SU-DHL-6 (cell line): ENCODE measurements around the gene TNS3.

ENCODE experiments used
- H2AFZ ChIP-seq: fragments of 200-600 bp; sonication (generic); 2 replicates; pipeline ENCODE4 v1.6.1; 2014; ENCODE audit warnings: low read depth, mild to moderate bottlenecking, moderate library complexity, mixed read lengths, antibody characterized with exemption, low read length; ENCODE audit not compliant: severe bottlenecking
- H3F3A ChIP-seq: fragments of 200-600 bp; shearing (Covaris generic); 2 replicates; pipeline ENCODE4 v1.6.0; 2016; ENCODE audit warnings: antibody characterized with exemption, mild to moderate bottlenecking; ENCODE audit not compliant: insufficient read depth
- H3K27ac ChIP-seq: fragments of 200-600 bp; sonication (generic); 2 replicates; pipeline ENCODE4 v1.5.1; 2016; ENCODE audit warnings: low read depth, mild to moderate bottlenecking, low read length, moderate library complexity, mixed read lengths
- H3K27me3 ChIP-seq: fragments of 200-600 bp; sonication (generic), shearing (Covaris generic); 2 replicates; pipeline ENCODE4 v1.6.0; 2014; ENCODE audit warnings: mild to moderate bottlenecking, low read length
- H3K36me3 ChIP-seq: fragments of 200-600 bp; sonication (generic); 2 replicates; pipeline ENCODE4 v1.6.1; 2014; ENCODE audit warnings: mild to moderate bottlenecking, low read length, mixed read lengths
- H3K4me2 ChIP-seq: fragments of 300-600, 200-600 bp; shearing (Covaris generic), sonication (generic); 2 replicates; pipeline ENCODE4 v1.6.0; 2014; ENCODE audit warnings: low read length, low read depth, mild to moderate bottlenecking; ENCODE audit not compliant: poor library complexity, severe bottlenecking
- H3K4me3 ChIP-seq: fragments of 200-600 bp; sonication (generic); 2 replicates; pipeline ENCODE4 v1.5.1; 2014; ENCODE audit warnings: antibody characterized with exemption, low read length, mild to moderate bottlenecking, mixed read lengths; ENCODE audit not compliant: insufficient read depth, poor library complexity, severe bottlenecking
- H3K79me2 ChIP-seq: fragments of 200-600 bp; sonication (generic); 2 replicates; pipeline ENCODE4 v1.6.1; 2014; ENCODE audit warnings: mild to moderate bottlenecking, low read length, moderate library complexity; ENCODE audit not compliant: insufficient read depth
- H3K9ac ChIP-seq: fragments of 200-600 bp; sonication (generic); 2 replicates; pipeline ENCODE4 v1.7.0; 2014; ENCODE audit warnings: mild to moderate bottlenecking, low read length
- H3K9me2 ChIP-seq: fragments of 200-600 bp; sonication (generic); replicated peaks from 2 replicates; pipeline ENCODE4 v1.6.1; 2014; ENCODE audit warnings: low read length; ENCODE audit not compliant: insufficient read depth
- H3K9me3 ChIP-seq: fragments of 200-600 bp; sonication (generic); 2 replicates; pipeline ENCODE4 v1.6.1; 2014; ENCODE audit warnings: low read length, mixed read lengths; ENCODE audit not compliant: insufficient read depth
- H4K20me1 ChIP-seq: fragments of 200-600 bp; sonication (generic); 2 replicates; pipeline ENCODE4 v1.6.1; 2014; ENCODE audit warnings: low read depth, mild to moderate bottlenecking, antibody characterized with exemption, low read length, moderate library complexity, mixed read lengths
- CTCF ChIP-seq: fragments of 200-600 bp; sonication (generic); IDR thresholded peaks from one replicate; pipeline ENCODE4 v1.5.1; 2017; ENCODE audit warnings: antibody characterized with exemption, mild to moderate bottlenecking, low read length, moderate library complexity; ENCODE audit not compliant: insufficient read depth, poor library complexity, severe bottlenecking
- EZH2phosphoT487 ChIP-seq: fragments of 200-600 bp; sonication (generic), shearing (Covaris generic); conservative IDR thresholded peaks from 2 replicates; pipeline ENCODE4 v1.6.1; 2018; ENCODE audit warnings: mild to moderate bottlenecking, antibody characterized with exemption, low read length, moderate library complexity, mixed read lengths

TNS3 gene

GRCh38 chr7:47375121-47375938 is 206.6 kb downstream of the TNS3 start:
- Histone ChIP-seq H3K9me3 (no peaks in the 10 kb centered on the region), H3K4me2 (no peak overlapping the region), H3K36me3 (no peaks in the 10 kb centered on the region), H3F3A (no peaks in the 10 kb centered on the region), H3K9ac (no peak overlapping the region), H2AFZ (no peak overlapping the region), H3K9me2 (no peaks in the 10 kb centered on the region), H4K20me1 (no peaks in the 10 kb centered on the region), H3K79me2 (no peaks in the 10 kb centered on the region), H3K27me3 (no peaks in the 10 kb centered on the region), H3K4me3 (no peak overlapping the region), H3K27ac (no peak overlapping the region)
- no peak for TF ChIP-seq EZH2phosphoT487
- no peak for TF ChIP-seq CTCF

GRCh38 chr7:47374538-47374937 is 207.4 kb downstream of the TNS3 start:
- H3K9me3 ChIP-seq, result no peaks in the 10 kb centered on the region
- no peaks in the 10 kb centered on the region for H3K27me3 ChIP-seq
- H3K9ac ChIP-seq, result no peak overlapping the region
- H3F3A ChIP-seq, result no peaks in the 10 kb centered on the region
- no peaks in the 10 kb centered on the region for H3K9me2 ChIP-seq
- H2AFZ ChIP-seq, result no peak overlapping the region
- H3K4me2 ChIP-seq, result no peak overlapping the region
- TF ChIP-seq EZH2phosphoT487 (no peak), CTCF (no peak)
- H3K79me2 ChIP-seq, result no peaks in the 10 kb centered on the region
- no peaks in the 10 kb centered on the region for H4K20me1 ChIP-seq
- H3K27ac ChIP-seq, result no peak overlapping the region
- H3K4me3 ChIP-seq, result no peak overlapping the region
- H3K36me3 ChIP-seq, result no peaks in the 10 kb centered on the region

- H3K9me3 ChIP-seq, result no peaks in the 10 kb centered on the region
- H3K27me3 ChIP-seq, result no peaks in the 10 kb centered on the region
- no peaks in the 10 kb centered on the region for H3K36me3 ChIP-seq
- H3K9ac ChIP-seq, result no peak overlapping the region
- H2AFZ ChIP-seq, result no peak overlapping the region
- H3K4me2 ChIP-seq, result no peak overlapping the region
- no peaks in the 10 kb centered on the region for H3K9me2 ChIP-seq
- no peak overlapping the region for H3K4me3 ChIP-seq
- H3K27ac ChIP-seq, result no peak overlapping the region
- TF ChIP-seq CTCF (no peak), EZH2phosphoT487 (no peak)
- no peaks in the 10 kb centered on the region for H4K20me1 ChIP-seq
- no peaks in the 10 kb centered on the region for H3K79me2 ChIP-seq
- H3F3A ChIP-seq, result no peaks in the 10 kb centered on the region
These were observed 207.9 kb downstream of the TNS3 start for GRCh38 chr7:47373871-47374451.
